ENCODE results near the gene TOMM22.

The TOMM22 gene

GRCh38 chr22:38724176-38724575 is 42.4 kb downstream of the TOMM22 start (continued):
- no peak for TF ChIP-seq INSM2 (tag by site-specific recombination; IDR thresholded peaks at IDR 0.05)

DNA sequence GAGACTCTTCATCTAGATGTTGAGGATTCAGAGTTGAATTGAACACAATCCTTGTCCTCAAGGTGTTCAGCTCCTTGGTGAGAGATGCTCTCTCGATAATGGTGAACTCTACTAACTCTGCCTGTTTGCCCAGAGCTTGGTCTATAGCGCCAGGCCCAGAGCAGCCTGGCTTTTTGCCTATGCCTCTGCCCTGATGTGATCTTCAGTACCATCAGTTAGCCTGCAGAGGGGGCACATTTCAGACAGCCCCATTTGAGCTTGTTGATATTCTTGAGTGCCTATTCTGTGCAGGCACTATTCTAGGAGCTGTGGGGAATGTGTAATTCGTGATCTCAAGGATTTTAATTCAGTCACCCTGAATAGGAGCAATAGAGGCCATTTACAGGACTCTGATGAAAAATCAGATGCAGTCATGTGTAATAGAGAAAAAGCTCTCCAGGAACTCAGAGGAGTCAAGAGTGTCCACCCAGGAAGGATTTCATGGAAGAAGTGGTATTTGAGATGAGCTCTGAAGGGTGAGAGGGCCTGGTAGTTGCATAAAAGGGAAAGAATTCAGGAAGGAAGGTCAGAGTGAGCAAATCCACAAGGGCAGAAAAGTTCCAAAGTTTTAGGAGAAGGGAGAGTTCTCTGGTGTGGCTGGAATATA is 43.3 kb downstream of the TOMM22 start:
- H3K4me1 ChIP-seq (ENCODE audit: control insufficient read depth, insufficient read depth, low read length), result no peaks in the 10 kb centered on the region
- peak overlapping the region; percentile 36; the same call in 1 of the 2 replicates for H3K27ac ChIP-seq (ENCODE audit: extremely low read depth, low read depth, low read length)
- POLR2A ChIA-PET, result interaction anchor here (1.0 to 5.3 kb wide), 4 partner anchors 9 to 19 kb away, joined by 3 to 23 read pairs (median 6); partner anchors contain the start of gene GTPBP1
- peaks cover 47 to 98% of the 10 kb centered on the region in 2 experiments for H3K36me3 ChIP-seq (ENCODE audit: control insufficient read depth in 2 of 2, insufficient read depth in 1 of 2, low read length in 2 of 2)
- CTCF ChIA-PET, result interaction anchor here (0.6 to 5.1 kb wide), 17 partner anchors 8 to 761 kb away, joined by 3 to 39 read pairs (median 4); no protein-coding TSS in a partner anchor
- no peak for TF ChIP-seq PBX3 (CRISPR knock-in tag; IDR thresholded peaks at IDR 0.05)
- no peak for TF ChIP-seq ZSCAN30 (tag by site-specific recombination; IDR thresholded peaks at IDR 0.05)
- TF ChIP-seq OSR2 (tag by site-specific recombination; IDR thresholded peaks at IDR 0.05), result no peak
- peak; percentile 32; the same call in 1 of the 2 replicates for TF ChIP-seq CTCF (tag by site-specific recombination; IDR thresholded peaks at IDR 0.05)
- no peak for TF ChIP-seq ZNF132 (tag by site-specific recombination; IDR thresholded peaks at IDR 0.05; ENCODE audit: borderline replicate concordance)
- no peak for TF ChIP-seq ZNF133 (tag by site-specific recombination; IDR thresholded peaks at IDR 0.05)
- TF ChIP-seq, protein P1, sequence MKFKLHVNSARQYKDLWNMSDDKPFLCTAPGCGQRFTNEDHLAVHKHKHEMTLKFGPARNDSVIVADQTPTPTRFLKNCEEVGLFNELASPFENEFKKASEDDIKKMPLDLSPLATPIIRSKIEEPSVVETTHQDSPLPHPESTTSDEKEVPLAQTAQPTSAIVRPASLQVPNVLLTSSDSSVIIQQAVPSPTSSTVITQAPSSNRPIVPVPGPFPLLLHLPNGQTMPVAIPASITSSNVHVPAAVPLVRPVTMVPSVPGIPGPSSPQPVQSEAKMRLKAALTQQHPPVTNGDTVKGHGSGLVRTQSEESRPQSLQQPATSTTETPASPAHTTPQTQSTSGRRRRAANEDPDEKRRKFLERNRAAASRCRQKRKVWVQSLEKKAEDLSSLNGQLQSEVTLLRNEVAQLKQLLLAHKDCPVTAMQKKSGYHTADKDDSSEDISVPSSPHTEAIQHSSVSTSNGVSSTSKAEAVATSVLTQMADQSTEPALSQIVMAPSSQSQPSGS (tag by site-specific recombination; IDR thresholded peaks at IDR 0.05; ENCODE audit: low read depth), result no peak
- no peak for TF ChIP-seq GLIS1 (tag by site-specific recombination; IDR thresholded peaks at IDR 0.05)
- peak; percentile 54; the same call in 1 of the 2 replicates for TF ChIP-seq ZBTB17 (tag by site-specific recombination; IDR thresholded peaks at IDR 0.05)
- TF ChIP-seq ZNF549 (tag by site-specific recombination; IDR thresholded peaks at IDR 0.05), result no peak
- no peak for TF ChIP-seq ZXDB (tag by site-specific recombination; IDR thresholded peaks at IDR 0.05)
- no peak for TF ChIP-seq ZNF157 (tag by site-specific recombination; IDR thresholded peaks at IDR 0.05)
- no peak for TF ChIP-seq ZNF341 (tag by site-specific recombination; IDR thresholded peaks at IDR 0.05; ENCODE audit: low read depth)
- no peak for TF ChIP-seq ZNF423 (tag by site-specific recombination; IDR thresholded peaks at IDR 0.05)
- peak; percentile 48; the same call in 1 of the 2 replicates for TF ChIP-seq SCRT2 (tag by site-specific recombination; IDR thresholded peaks at IDR 0.05)
- H3K4me3 ChIP-seq (ENCODE audit: low read depth, low read length), result no peak overlapping the region
- H3K9me3 ChIP-seq (ENCODE audit: control insufficient read depth, insufficient read depth, low read depth, low read length), result no peaks in the 10 kb centered on the region

Data from HEK293 (cell line).